ENCODE measurements around the gene CC2D1B.

DNA sequence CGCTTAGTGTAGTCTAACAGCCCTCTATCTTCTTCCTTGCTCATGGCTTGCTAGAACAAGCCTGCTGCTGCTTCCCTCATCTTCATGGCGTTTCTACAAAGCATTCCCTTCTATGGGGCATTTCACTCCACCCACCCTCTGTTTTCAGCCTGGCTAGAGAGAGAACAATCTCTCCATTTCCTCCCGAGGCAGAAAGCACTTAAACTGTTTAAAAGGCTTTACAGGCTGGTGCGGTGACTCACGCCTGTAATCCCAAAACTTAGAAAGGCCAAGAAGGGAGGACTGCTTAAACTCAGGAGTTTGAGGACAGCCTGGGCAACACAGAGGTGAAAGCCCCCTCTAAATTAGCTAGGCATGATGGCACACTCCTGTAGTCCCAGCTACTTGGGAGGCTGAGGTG, 20.5 kb upstream of the CC2D1B start:
- TF ChIP-seq, protein P1, sequence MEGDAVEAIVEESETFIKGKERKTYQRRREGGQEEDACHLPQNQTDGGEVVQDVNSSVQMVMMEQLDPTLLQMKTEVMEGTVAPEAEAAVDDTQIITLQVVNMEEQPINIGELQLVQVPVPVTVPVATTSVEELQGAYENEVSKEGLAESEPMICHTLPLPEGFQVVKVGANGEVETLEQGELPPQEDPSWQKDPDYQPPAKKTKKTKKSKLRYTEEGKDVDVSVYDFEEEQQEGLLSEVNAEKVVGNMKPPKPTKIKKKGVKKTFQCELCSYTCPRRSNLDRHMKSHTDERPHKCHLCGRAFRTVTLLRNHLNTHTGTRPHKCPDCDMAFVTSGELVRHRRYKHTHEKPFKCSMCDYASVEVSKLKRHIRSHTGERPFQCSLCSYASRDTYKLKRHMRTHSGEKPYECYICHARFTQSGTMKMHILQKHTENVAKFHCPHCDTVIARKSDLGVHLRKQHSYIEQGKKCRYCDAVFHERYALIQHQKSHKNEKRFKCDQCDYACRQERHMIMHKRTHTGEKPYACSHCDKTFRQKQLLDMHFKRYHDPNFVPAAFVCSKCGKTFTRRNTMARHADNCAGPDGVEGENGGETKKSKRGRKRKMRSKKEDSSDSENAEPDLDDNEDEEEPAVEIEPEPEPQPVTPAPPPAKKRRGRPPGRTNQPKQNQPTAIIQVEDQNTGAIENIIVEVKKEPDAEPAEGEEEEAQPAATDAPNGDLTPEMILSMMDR (IDR thresholded peaks at IDR 0.05): no peak
- no peak for TF ChIP-seq ZFX (IDR thresholded peaks at IDR 0.05; ENCODE audit: borderline replicate concordance)
